ENCODE results near the gene GAST. TPM values are rescaled to one million over a fixed set of nuclear protein-coding genes. Genes with fewer than 3 reads are reported as not detected.

GAST gene
- total and polyA plus RNA-seq, 2 of the 13 experiments (the other 11 are each of a cell fraction or from before 2014, with no cell fraction given), result 0.32 to 0.42 TPM

DNA sequence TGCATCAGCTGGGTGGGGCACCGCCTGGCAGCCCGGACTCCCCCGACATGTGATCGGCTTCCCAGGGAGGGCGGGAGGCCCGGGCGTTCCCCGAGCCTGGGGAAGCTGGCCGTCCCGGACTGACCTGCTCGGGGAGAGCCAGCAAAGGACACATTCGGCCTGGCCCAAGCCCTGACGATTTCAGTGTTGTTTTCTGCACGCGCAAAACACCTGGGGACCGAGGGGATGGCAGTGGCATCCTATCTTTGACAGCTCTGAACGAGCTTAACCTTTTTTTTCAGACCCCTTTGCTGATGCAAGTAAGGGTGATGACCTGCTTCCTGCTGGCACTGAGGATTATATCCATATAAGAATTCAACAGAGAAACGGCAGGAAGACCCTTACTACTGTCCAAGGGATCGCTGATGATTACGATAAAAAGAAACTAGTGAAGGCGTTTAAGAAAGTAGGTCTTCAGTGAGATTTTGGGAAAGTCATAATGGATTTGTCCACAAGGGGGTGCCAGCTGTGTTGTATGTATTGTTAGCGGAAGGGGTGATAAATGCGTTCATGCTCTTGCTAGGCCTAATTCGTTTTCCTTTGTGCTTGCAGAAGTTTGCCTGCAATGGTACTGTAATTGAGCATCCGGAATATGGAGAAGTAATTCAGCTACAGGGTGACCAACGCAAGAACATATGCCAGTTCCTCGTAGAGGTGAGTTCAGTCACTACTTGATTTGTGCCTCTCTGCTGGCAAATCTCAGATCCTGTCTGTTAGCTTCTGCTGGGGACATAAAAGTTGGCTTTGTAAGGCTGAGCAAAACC, 22.4 kb upstream of the GAST start (continued):
- TF ChIP-seq, protein P1, sequence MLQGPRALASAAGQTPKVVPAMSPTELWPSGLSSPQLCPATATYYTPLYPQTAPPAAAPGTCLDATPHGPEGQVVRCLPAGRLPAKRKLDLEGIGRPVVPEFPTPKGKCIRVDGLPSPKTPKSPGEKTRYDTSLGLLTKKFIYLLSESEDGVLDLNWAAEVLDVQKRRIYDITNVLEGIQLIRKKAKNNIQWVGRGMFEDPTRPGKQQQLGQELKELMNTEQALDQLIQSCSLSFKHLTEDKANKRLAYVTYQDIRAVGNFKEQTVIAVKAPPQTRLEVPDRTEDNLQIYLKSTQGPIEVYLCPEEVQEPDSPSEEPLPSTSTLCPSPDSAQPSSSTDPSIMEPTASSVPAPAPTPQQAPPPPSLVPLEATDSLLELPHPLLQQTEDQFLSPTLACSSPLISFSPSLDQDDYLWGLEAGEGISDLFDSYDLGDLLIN (CRISPR knock-in tag; IDR thresholded peaks at IDR 0.05; ENCODE audit: borderline replicate concordance), result no peak
- 0 out of 2 replicates have a peak, but pooled peaks have one; percentile 17 for TF ChIP-seq ZFP37 (CRISPR knock-in tag; IDR thresholded peaks at IDR 0.05; ENCODE audit: borderline replicate concordance)
- no peak for TF ChIP-seq GATA4 (IDR thresholded peaks at IDR 0.05; ENCODE audit: borderline replicate concordance, low read depth)
- TF ChIP-seq, protein P2, sequence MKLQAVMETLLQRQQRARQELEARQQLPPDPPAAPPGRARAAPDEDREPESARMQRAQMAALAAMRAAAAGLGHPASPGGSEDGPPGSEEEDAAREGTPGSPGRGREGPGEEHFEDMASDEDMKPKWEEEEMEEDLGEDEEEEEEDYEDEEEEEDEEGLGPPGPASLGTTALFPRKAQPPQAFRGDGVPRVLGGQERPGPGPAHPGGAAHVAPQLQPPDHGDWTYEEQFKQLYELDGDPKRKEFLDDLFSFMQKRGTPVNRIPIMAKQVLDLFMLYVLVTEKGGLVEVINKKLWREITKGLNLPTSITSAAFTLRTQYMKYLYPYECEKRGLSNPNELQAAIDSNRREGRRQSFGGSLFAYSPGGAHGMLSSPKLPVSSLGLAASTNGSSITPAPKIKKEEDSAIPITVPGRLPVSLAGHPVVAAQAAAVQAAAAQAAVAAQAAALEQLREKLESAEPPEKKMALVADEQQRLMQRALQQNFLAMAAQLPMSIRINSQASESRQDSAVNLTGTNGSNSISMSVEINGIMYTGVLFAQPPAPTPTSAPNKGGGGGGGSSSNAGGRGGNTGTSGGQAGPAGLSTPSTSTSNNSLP (IDR thresholded peaks at IDR 0.05; ENCODE audit: low read depth, low read length), result no peak
- TF ChIP-seq, protein P3, sequence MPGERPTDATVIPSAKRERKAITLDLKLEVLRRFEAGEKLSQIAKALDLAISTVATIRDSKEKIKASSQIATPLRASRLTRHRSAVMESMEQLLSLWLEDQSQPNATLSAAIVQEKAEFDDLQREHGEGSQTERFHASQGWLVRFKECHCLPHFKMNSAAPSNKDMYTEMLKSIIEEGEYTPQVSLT (CRISPR knock-in tag; IDR thresholded peaks at IDR 0.05; ENCODE audit: borderline replicate concordance, low read depth), result no peak; the same call in 1 of the 2 replicates
- 0 out of 2 replicates have a peak, but pooled peaks have one; percentile 21 for TF ChIP-seq ZNF776 (CRISPR knock-in tag; IDR thresholded peaks at IDR 0.05)
- TF ChIP-seq, protein P4, sequence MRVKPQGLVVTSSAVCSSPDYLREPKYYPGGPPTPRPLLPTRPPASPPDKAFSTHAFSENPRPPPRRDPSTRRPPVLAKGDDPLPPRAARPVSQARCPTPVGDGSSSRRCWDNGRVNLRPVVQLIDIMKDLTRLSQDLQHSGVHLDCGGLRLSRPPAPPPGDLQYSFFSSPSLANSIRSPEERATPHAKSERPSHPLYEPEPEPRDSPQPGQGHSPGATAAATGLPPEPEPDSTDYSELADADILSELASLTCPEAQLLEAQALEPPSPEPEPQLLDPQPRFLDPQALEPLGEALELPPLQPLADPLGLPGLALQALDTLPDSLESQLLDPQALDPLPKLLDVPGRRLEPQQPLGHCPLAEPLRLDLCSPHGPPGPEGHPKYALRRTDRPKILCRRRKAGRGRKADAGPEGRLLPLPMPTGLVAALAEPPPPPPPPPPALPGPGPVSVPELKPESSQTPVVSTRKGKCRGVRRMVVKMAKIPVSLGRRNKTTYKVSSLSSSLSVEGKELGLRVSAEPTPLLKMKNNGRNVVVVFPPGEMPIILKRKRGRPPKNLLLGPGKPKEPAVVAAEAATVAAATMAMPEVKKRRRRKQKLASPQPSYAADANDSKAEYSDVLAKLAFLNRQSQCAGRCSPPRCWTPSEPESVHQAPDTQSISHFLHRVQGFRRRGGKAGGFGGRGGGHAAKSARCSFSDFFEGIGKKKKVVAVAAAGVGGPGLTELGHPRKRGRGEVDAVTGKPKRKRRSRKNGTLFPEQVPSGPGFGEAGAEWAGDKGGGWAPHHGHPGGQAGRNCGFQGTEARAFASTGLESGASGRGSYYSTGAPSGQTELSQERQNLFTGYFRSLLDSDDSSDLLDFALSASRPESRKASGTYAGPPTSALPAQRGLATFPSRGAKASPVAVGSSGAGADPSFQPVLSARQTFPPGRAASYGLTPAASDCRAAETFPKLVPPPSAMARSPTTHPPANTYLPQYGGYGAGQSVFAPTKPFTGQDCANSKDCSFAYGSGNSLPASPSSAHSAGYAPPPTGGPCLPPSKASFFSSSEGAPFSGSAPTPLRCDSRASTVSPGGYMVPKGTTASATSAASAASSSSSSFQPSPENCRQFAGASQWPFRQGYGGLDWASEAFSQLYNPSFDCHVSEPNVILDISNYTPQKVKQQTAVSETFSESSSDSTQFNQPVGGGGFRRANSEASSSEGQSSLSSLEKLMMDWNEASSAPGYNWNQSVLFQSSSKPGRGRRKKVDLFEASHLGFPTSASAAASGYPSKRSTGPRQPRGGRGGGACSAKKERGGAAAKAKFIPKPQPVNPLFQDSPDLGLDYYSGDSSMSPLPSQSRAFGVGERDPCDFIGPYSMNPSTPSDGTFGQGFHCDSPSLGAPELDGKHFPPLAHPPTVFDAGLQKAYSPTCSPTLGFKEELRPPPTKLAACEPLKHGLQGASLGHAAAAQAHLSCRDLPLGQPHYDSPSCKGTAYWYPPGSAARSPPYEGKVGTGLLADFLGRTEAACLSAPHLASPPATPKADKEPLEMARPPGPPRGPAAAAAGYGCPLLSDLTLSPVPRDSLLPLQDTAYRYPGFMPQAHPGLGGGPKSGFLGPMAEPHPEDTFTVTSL (CRISPR knock-in tag; IDR thresholded peaks at IDR 0.05; ENCODE audit: borderline replicate concordance), result 0 out of 2 replicates have a peak, but pooled peaks have one; percentile 11
- TF ChIP-seq, protein P5, sequence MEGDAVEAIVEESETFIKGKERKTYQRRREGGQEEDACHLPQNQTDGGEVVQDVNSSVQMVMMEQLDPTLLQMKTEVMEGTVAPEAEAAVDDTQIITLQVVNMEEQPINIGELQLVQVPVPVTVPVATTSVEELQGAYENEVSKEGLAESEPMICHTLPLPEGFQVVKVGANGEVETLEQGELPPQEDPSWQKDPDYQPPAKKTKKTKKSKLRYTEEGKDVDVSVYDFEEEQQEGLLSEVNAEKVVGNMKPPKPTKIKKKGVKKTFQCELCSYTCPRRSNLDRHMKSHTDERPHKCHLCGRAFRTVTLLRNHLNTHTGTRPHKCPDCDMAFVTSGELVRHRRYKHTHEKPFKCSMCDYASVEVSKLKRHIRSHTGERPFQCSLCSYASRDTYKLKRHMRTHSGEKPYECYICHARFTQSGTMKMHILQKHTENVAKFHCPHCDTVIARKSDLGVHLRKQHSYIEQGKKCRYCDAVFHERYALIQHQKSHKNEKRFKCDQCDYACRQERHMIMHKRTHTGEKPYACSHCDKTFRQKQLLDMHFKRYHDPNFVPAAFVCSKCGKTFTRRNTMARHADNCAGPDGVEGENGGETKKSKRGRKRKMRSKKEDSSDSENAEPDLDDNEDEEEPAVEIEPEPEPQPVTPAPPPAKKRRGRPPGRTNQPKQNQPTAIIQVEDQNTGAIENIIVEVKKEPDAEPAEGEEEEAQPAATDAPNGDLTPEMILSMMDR (CRISPR knock-in tag; IDR thresholded peaks at IDR 0.05), result peak; percentile 73
- no peak for TF ChIP-seq ESRRA (CRISPR knock-in tag; IDR thresholded peaks at IDR 0.05; ENCODE audit: low read depth)
- TF ChIP-seq ZNF460 (CRISPR knock-in tag; IDR thresholded peaks at IDR 0.05; ENCODE audit: borderline replicate concordance), result no peak
- TF ChIP-seq LCORL (IDR thresholded peaks at IDR 0.05), result no peak
- TF ChIP-seq LCORL (CRISPR knock-in tag; IDR thresholded peaks at IDR 0.05), result peak; percentile 54
- no peak for TF ChIP-seq ATM (IDR thresholded peaks at IDR 0.05; ENCODE audit: borderline replicate concordance)
- no peak for TF ChIP-seq KMT2A (CRISPR knock-in tag; IDR thresholded peaks at IDR 0.05)
- no peak for TF ChIP-seq SNAPC2 (CRISPR knock-in tag; IDR thresholded peaks at IDR 0.05)
- no peak for TF ChIP-seq ZNF20 (CRISPR knock-in tag; IDR thresholded peaks at IDR 0.05)
- TF ChIP-seq TOPORS (CRISPR knock-in tag; IDR thresholded peaks at IDR 0.05), result 0 out of 2 replicates have a peak, but pooled peaks have one; percentile 48

All from HepG2 (cell line).